Gastroesophageal sphincter (tissue), 4 donors: Measurements from ENCODE around the gene MVB12B. TPM values are rescaled to one million over a fixed set of nuclear protein-coding genes. Genes with fewer than 3 reads are reported as not detected.
A peak's percentile ranks its signal among the peaks of the same experiment; 100 is the strongest.

Experiments used
- ATAC-seq: fragments of 150-250 bp; one replicate; pipeline ENCODE4 v1.9.1; 2016; ENCODE audit warnings: mild to moderate bottlenecking, moderate library complexity
- H3K27ac ChIP-seq, 4 donors: fragments of 200-600 bp; sonication (generic) in 3 of 4; 1 replicate in 3 of 4; 2 replicates in 1 of 4; pipeline ENCODE4 v1.5.1; 2016 to 2019
- H3K27me3 ChIP-seq: fragments of 200-600 bp; sonication (generic); one replicate; pipeline ENCODE4 v1.5.1; 2019
- H3K36me3 ChIP-seq, 2 donors: fragments of 200-600 bp; sonication (generic); one replicate each; pipeline ENCODE4 v1.5.1; 2019; ENCODE audit warnings: control low read depth in 1 of 2
- H3K4me1 ChIP-seq, 3 donors: fragments of 200-600 bp; sonication (generic); 1 replicate in 2 of 3; 2 replicates in 1 of 3; pipeline ENCODE4 v1.5.1; 2016 to 2019; ENCODE audit warnings: control low read depth in 2 of 3
- H3K4me3 ChIP-seq, 2 donors: fragments of 200-600 bp; sonication (generic); one replicate each; pipeline ENCODE4 v1.5.1; 2019; ENCODE audit warnings: mild to moderate bottlenecking in 1 of 2, moderate library complexity in 1 of 2
- H3K9me3 ChIP-seq, 3 donors: fragments of 200-600 bp; sonication (generic); one replicate each; pipeline ENCODE4 v1.5.1; 2017 to 2019; ENCODE audit warnings: control low read depth in 2 of 3
- EP300 ChIP-seq: sonication (generic); formaldehyde crosslinking; IDR thresholded peaks from one replicate; pipeline ENCODE4 v1.6.1; 2017; ENCODE audit warnings: antibody characterized with exemption, mild to moderate bottlenecking
- POLR2A ChIP-seq, 2 donors: fragments of 450-650 bp; IDR thresholded peaks; one replicate each; pipeline ENCODE4 v1.6.1; 2017; ENCODE audit warnings: antibody characterized with exemption in 2 of 2, mild to moderate bottlenecking in 2 of 2, moderate library complexity in 1 of 2
- POLR2AphosphoS5 ChIP-seq: sonication (generic); formaldehyde crosslinking; IDR thresholded peaks from one replicate; pipeline ENCODE4 v1.6.1; 2017; ENCODE audit warnings: antibody characterized with exemption
- WGBS, 2 donors: methylation state at CpG; one replicate each; pipeline ENCODE4 v1.1.5; 2018; ENCODE audit warnings: low coverage in 1 of 2; 5-methylcytosine and 5-hydroxymethylcytosine counted together
- total RNA-seq, 4 donors: library from RNA; depleted of rRNA; stranded (reverse); fragments of >200 nt; gene quantifications; one replicate each; pipeline ENCODE4 v1.1.0, GENCODE V29; 2016
- TF ChIP-seq, protein P1 (sequence below), 4 experiments: fragments of 200-600 bp in 2 of 4; fragments of 450-650 bp in 2 of 4; sonication (generic) in 1 of 4; IDR thresholded peaks; one replicate each; pipeline ENCODE4 v1.5.1; 2017 to 2019; ENCODE audit warnings: antibody characterized with exemption in 4 of 4, mild to moderate bottlenecking in 2 of 4, moderate library complexity in 2 of 4

MVB12B gene
- total RNA-seq, 4 donors from 2014 or later, result 12.0 to 25.2 (median 15.9) TPM

DNA sequence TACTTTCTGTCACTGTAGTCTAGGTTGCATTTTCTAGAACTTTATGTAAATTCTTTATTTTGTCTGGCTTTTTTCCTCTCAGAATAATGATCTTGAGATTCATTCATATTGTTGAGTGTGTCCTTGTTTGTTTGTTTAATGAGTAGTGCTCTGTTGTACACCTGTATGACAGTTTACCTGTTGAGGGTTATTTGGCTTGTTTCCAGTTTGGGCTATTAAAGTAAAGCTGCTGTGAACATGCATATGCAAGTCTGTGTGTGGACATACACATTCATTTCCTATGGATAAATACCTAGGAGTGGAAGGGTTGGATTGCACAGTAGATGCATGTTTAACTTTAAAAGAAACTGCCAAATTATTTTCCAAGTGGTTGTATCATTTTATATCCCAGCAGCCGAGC is 30.4 kb downstream of the MVB12B start:
- no peak overlapping the region for H3K4me3 ChIP-seq
- H3K9me3 ChIP-seq, result peaks cover 0 to 7% (median 0%) of the 10 kb centered on the region in 3 donors
- TF ChIP-seq, protein P1, sequence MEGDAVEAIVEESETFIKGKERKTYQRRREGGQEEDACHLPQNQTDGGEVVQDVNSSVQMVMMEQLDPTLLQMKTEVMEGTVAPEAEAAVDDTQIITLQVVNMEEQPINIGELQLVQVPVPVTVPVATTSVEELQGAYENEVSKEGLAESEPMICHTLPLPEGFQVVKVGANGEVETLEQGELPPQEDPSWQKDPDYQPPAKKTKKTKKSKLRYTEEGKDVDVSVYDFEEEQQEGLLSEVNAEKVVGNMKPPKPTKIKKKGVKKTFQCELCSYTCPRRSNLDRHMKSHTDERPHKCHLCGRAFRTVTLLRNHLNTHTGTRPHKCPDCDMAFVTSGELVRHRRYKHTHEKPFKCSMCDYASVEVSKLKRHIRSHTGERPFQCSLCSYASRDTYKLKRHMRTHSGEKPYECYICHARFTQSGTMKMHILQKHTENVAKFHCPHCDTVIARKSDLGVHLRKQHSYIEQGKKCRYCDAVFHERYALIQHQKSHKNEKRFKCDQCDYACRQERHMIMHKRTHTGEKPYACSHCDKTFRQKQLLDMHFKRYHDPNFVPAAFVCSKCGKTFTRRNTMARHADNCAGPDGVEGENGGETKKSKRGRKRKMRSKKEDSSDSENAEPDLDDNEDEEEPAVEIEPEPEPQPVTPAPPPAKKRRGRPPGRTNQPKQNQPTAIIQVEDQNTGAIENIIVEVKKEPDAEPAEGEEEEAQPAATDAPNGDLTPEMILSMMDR (IDR thresholded peaks at IDR 0.05), result no peak
- TF ChIP-seq POLR2A (IDR thresholded peaks at IDR 0.05) (no peak), POLR2AphosphoS5 (no peak), EP300 (no peak)
- no peaks in the 10 kb centered on the region for H3K36me3 ChIP-seq
- no peak overlapping the region for H3K27ac ChIP-seq
- no peaks in the 10 kb centered on the region for H3K27me3 ChIP-seq
- no peak for ATAC-seq
- 60 to 75% methylated on average over 1 of the region's 1 CpG for WGBS, 2 donors
- peaks cover 0 to 19% (median 0%) of the 10 kb centered on the region in 3 donors for H3K4me1 ChIP-seq

DNA sequence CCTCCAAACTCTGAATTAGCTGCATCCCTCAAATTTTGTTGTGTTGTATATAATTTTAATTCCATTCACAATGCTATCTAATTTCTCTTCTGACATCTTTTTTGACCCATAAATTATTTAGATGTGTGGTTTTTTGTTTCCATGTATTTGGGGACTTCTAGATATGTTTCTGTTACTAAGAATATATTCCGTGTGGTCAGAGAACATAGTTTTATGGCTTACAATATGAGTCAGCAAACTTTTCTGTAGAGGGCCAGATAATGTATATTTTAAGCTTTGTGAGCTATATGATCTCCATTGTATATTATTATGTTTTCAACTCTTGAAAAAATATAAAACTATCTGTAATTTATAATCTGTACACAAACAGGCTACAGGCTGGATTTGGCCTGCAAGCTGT is 33.4 kb downstream of the MVB12B start:
- no peak overlapping the region for H3K27ac ChIP-seq
- H3K4me1 ChIP-seq, result peaks cover 0 to 18% (median 0%) of the 10 kb centered on the region in 3 donors
- no peaks in the 10 kb centered on the region for H3K27me3 ChIP-seq
- peaks cover 0 to 12% (median 0%) of the 10 kb centered on the region in 3 donors for H3K9me3 ChIP-seq
- ATAC-seq, result no peak
- WGBS, 2 donors, result 100% methylated on average over 1 of the region's 1 CpG
- TF ChIP-seq POLR2AphosphoS5 (no peak), EP300 (no peak), POLR2A (IDR thresholded peaks at IDR 0.05) (no peak)
- TF ChIP-seq, protein P1 (IDR thresholded peaks at IDR 0.05), result no peak
- H3K36me3 ChIP-seq, result no peaks in the 10 kb centered on the region
- H3K4me3 ChIP-seq, result no peak overlapping the region

DNA sequence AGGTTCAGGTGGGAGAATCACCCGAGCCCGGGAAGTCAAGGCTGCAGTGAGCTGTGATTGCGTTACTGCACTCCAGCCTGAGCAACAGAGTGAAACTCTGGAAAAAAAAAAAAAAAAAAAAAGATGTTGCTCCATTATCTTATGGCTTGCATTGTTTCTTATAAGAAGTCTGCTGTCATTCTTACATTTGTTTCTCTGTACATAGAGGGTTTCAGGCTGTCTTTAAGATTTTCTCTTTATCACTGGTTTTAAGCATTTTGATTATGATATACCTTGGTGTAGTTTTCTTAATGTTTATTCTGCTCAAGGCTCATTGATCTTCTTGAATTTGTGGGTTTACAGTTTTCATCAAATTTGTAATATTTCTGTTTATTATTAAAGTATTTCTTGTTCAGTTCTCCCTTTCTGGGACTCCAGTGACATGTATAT is 35.2 kb downstream of the MVB12B start:
- TF ChIP-seq POLR2AphosphoS5 (no peak), EP300 (no peak)
- TF ChIP-seq, protein P1 (IDR thresholded peaks at IDR 0.05), result no peak
- Histone ChIP-seq H3K27ac (no peak overlapping the region), H3K4me3 (no peak overlapping the region), H3K9me3 (peaks cover 0 to 12% (median 0%) of the 10 kb centered on the region in 3 donors), H3K36me3 (no peaks in the 10 kb centered on the region), H3K27me3 (no peaks in the 10 kb centered on the region), H3K4me1 (peaks cover 0 to 32% (median 2%) of the 10 kb centered on the region in 3 donors)
- no peak for ATAC-seq
- WGBS, 2 donors, result 96 to 100% methylated on average over 3 of the region's 3 CpGs

DNA sequence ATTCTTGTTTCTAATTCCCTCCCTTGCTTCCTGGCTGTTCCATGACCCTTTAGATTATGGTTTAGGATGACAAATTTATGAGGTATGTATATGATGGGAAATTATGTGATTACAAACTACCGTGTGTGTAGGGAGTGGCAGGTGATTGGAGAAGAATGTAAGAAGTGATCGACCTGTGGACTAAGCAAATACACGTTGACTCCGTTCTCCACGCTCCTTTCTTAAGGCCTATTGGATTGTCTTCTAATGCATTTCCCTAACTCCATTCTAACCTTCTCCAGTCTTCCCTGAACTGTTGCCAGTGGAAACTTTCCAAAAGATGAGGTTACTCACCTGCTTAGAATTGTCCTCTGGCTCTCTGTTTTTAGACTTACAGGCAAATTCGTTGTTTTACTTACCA is 36.6 kb downstream of the MVB12B start:
- peaks cover 0 to 46% (median 11%) of the 10 kb centered on the region in 3 donors for H3K4me1 ChIP-seq
- no peak for ATAC-seq
- no peaks in the 10 kb centered on the region for H3K36me3 ChIP-seq
- WGBS, 2 donors, result 93 to 94% methylated on average over 5 to 6 of the region's 6 CpGs
- no peaks in the 10 kb centered on the region for H3K27me3 ChIP-seq
- peaks cover 0 to 12% (median 0%) of the 10 kb centered on the region in 3 donors for H3K9me3 ChIP-seq
- no peak for TF ChIP-seq POLR2A (IDR thresholded peaks at IDR 0.05)
- TF ChIP-seq EP300, result no peak
- TF ChIP-seq, protein P1 (IDR thresholded peaks at IDR 0.05), result no peak
- no peak for TF ChIP-seq POLR2AphosphoS5
- no peak overlapping the region for H3K4me3 ChIP-seq
- H3K27ac ChIP-seq, result peak overlapping the region in 2 of 4 donors; percentile 43 to 65

DNA sequence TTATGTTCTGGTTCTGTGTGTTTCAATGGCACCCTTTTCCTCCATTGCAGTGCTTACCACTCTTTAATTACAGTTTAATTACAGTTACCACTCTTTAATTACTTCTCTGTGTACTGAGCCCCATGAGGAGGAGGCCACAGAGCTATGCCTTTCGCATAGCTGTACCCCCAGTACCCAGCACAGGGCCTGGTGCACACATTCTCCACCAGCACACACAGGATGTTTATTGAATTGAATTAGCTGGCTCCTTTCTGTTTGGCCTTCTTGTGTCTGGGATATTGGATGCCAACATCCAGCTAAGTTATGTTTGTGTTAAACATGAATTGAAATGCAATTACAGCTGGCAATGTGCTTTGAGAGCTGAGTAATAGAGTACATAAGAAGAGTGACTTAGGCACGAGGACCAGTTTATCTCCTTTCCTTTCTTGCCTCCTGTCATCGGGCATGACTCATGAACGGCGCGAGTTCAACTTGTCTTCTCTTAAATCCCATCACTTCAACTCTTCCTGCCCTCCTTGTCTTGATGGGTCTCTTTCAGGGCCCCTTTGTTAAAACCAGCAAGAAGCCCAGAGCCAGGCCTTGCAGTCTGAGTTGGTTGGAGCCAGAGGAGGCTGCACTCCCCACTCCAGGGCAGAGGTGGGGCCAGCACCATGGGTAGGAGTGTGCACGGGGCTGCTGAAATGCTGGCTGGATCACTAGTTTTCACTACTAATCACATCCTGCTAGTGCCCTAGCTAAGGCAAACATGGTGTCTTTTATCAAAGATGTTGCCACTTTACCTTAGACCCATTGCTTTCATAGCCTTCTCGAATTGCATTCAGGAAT is 37.4 kb downstream of the MVB12B start:
- Histone ChIP-seq H3K27ac (peak overlapping the region; percentile 14 to 65 (median 36)), H3K36me3 (no peaks in the 10 kb centered on the region), H3K27me3 (no peaks in the 10 kb centered on the region), H3K4me1 (peaks cover 0 to 48% (median 11%) of the 10 kb centered on the region in 3 donors), H3K4me3 (no peak overlapping the region), H3K9me3 (peaks cover 0 to 12% (median 0%) of the 10 kb centered on the region in 3 donors)
- TF ChIP-seq, protein P1 (IDR thresholded peaks at IDR 0.05), result no peak
- no peak for TF ChIP-seq EP300
- no peak for TF ChIP-seq POLR2AphosphoS5
- no peak for TF ChIP-seq POLR2A (IDR thresholded peaks at IDR 0.05)
- no peak for ATAC-seq
- WGBS, 2 donors, result 57 to 67% methylated on average over 2 to 8 of the region's 8 CpGs
